Measurements from ENCODE around the gene ZFYVE28. TPM values are rescaled to one million over a fixed set of nuclear protein-coding genes. Genes with fewer than 3 reads are reported as not detected.

Gene ZFYVE28
- polyA plus RNA-seq, 1 of the 3 experiments (the other 2 are of a cell fraction), result 3.2 TPM

DNA sequence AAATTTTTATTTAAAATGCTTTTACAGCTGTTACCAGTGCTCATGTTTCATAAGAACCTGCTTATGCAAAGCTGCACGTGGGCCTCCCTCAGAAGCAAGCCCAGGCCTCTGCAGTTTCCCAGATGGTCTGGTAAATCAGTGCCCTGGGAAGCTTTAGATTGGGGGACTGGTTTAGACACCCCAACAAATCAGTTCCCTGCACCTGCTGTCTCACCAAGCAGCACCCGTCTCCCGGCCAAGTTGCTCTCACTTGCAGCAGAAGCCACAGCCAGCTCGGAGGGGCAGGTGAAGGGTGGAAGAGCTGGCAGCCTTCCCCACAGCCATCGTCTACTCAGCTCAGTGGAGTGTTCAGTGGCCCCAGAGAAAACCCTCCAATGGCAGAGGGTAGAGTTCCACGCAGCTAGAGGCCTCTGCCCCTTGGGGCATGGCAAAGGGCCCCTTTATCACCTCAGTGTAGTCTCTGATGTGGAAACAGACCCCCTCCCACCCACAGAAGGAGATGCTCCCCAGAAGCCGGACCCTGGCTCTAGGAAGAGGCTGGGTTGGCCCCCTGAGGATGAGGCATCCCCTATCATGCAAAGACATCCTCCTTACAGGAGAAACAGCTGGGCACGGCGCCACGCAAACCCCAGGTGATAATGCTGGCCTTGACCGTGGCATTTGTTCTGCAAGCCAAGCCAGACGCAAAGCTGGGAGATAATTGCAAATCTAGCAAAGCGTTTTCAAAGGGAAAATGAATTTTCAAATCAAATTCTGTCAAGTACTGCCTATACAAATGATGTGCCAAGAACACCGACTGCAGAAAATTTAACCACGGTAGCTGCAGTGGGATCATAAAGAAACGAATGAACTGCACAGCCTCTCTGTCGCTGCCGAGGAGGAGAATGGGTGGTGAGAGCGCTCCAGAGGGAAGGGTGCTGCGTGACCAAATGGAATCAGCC, 51.9 kb downstream of the ZFYVE28 start:
- Histone ChIP-seq H3K36me3 (replicated peaks in 1 of 2; ENCODE audit: control insufficient read depth in 1 of 2, insufficient read depth in 2 of 2, low read length in 1 of 2) (no peaks in the 10 kb centered on the region), H3F3A (replicated peaks; ENCODE audit: insufficient read depth) (no peaks in the 10 kb centered on the region), H3K4me1 (ENCODE audit: control insufficient read depth in 1 of 2, insufficient read depth in 2 of 2, low read depth in 1 of 2, low read length in 1 of 2) (peaks cover 0 to 56% of the 10 kb centered on the region in 2 experiments; a peak in 1 of 4 replicates), H3K27ac (ENCODE audit: low read depth in 2 of 2, low read length in 1 of 2) (peak overlapping the region in 1 of 2 experiments; percentile 48; a peak in 2 of 4 replicates), H3K79me2 (ENCODE audit: insufficient read depth) (no peaks in the 10 kb centered on the region), H3K9ac (no peak overlapping the region), H4K20me1 (ENCODE audit: insufficient read depth) (no peaks in the 10 kb centered on the region), H3K4me3 (ENCODE audit: low read depth in 2 of 2, low read length in 1 of 2) (no peak overlapping the region), H3K9me3 (no peaks in the 10 kb centered on the region), H3K27me3 (ENCODE audit: insufficient read depth) (no peaks in the 10 kb centered on the region), H3K4me2 (no peak overlapping the region), H2AFZ (ENCODE audit: low read depth) (no peak overlapping the region), H3K9me2 (no peaks in the 10 kb centered on the region)
- ChIA-PET CTCF (interaction anchor here (0.8 to 2.2 kb wide), 7 partner anchors 12 to 146 kb away, joined by 3 to 7 read pairs (median 4); no protein-coding TSS in a partner anchor), POLR2A (no interaction called here)
- DNase-seq, result no peak
- TF ChIP-seq GABPA (IDR thresholded peaks at IDR 0.05; ENCODE audit: low read depth) (no peak), EZH2phosphoT487 (IDR thresholded peaks at IDR 0.05; ENCODE audit: borderline replicate concordance, low read depth) (no peak), YY1 (IDR thresholded peaks at IDR 0.05; ENCODE audit: low read depth) (no peak), JUND (IDR thresholded peaks at IDR 0.05) (no peak)
- 65% methylated on average over 19 of the region's 20 CpGs for WGBS (ENCODE audit: low lambda C conversion rate)

DNA sequence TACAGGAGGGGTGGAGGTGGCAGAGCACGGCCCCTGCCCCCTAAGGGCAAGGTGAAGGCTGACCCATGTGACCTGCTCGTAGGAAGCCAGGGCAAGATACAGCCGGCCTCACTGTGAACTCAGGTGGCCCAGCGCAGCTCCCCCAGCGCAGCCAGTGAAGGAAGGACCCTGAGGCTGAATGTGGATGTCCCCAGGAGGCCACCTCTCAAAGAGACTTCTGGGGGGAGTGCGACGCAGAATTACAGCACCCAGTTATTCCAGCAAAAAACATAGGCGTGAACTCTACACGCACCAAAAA, 52.6 kb downstream of the ZFYVE28 start:
- no peaks in the 10 kb centered on the region for H3K9me2 ChIP-seq
- DNase-seq, result no peak
- ChIA-PET CTCF (interaction anchor here (0.8 to 2.2 kb wide), 3 partner anchors 11 to 146 kb away, joined by 3 to 7 read pairs (median 4); no protein-coding TSS in a partner anchor), POLR2A (no interaction called here)
- peak overlapping the region in 1 of 2 experiments; percentile 16; a peak in 1 of 4 replicates for H3K27ac ChIP-seq (ENCODE audit: low read depth in 2 of 2, low read length in 1 of 2)
- H3K9ac ChIP-seq, result no peak overlapping the region
- H3K9me3 ChIP-seq, result no peaks in the 10 kb centered on the region
- no peaks in the 10 kb centered on the region for H4K20me1 ChIP-seq (ENCODE audit: insufficient read depth)
- H3K79me2 ChIP-seq (ENCODE audit: insufficient read depth), result no peaks in the 10 kb centered on the region
- H3K4me3 ChIP-seq (ENCODE audit: low read depth in 2 of 2, low read length in 1 of 2), result no peak overlapping the region
- H3K4me2 ChIP-seq, result no peak overlapping the region
- H3K4me1 ChIP-seq (ENCODE audit: control insufficient read depth in 1 of 2, insufficient read depth in 2 of 2, low read depth in 1 of 2, low read length in 1 of 2), result peaks cover 0 to 58% of the 10 kb centered on the region in 2 experiments; a peak in 1 of 4 replicates
- no peaks in the 10 kb centered on the region for H3F3A ChIP-seq (replicated peaks; ENCODE audit: insufficient read depth)
- no peak overlapping the region for H2AFZ ChIP-seq (ENCODE audit: low read depth)
- WGBS (ENCODE audit: low lambda C conversion rate), result 72% methylated on average over 5 of the region's 9 CpGs
- H3K36me3 ChIP-seq (replicated peaks in 1 of 2; ENCODE audit: control insufficient read depth in 1 of 2, insufficient read depth in 2 of 2, low read length in 1 of 2), result no peaks in the 10 kb centered on the region
- no peaks in the 10 kb centered on the region for H3K27me3 ChIP-seq (ENCODE audit: insufficient read depth)
- TF ChIP-seq CTCF (IDR thresholded peaks at IDR 0.05) (no peak), EZH2phosphoT487 (IDR thresholded peaks at IDR 0.05; ENCODE audit: borderline replicate concordance, low read depth) (no peak), SMC3 (IDR thresholded peaks at IDR 0.05; ENCODE audit: low read depth, low read length) (no peak), RAD21 (IDR thresholded peaks at IDR 0.05; ENCODE audit: low read length) (no peak), RCOR1 (IDR thresholded peaks at IDR 0.05; ENCODE audit: low read length) (no peak), TEAD4 (IDR thresholded peaks at IDR 0.05; ENCODE audit: borderline replicate concordance, insufficient read depth) (no peak), TCF12 (IDR thresholded peaks at IDR 0.05) (no peak), GATA2 (CRISPR knock-in tag; IDR thresholded peaks at IDR 0.05) (no peak), NRF1 (IDR thresholded peaks at IDR 0.05; ENCODE audit: low read depth, low read length) (no peak), ELF1 (IDR thresholded peaks at IDR 0.05) (no peak), CHD2 (IDR thresholded peaks at IDR 0.05; ENCODE audit: low read length, partially characterized antibody) (no peak), TAF1 (IDR thresholded peaks at IDR 0.05; ENCODE audit: borderline replicate concordance, low read depth, low read length) (no peak), FOXM1 (IDR thresholded peaks at IDR 0.05; ENCODE audit: low read depth) (no peak), MXI1 (IDR thresholded peaks at IDR 0.05; ENCODE audit: low read depth, low read length) (no peak)
- TF ChIP-seq, protein P1, sequence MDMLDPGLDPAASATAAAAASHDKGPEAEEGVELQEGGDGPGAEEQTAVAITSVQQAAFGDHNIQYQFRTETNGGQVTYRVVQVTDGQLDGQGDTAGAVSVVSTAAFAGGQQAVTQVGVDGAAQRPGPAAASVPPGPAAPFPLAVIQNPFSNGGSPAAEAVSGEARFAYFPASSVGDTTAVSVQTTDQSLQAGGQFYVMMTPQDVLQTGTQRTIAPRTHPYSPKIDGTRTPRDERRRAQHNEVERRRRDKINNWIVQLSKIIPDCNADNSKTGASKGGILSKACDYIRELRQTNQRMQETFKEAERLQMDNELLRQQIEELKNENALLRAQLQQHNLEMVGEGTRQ (IDR thresholded peaks at IDR 0.05; ENCODE audit: borderline replicate concordance, low read depth, low read length), result no peak
- TF ChIP-seq, protein P2, sequence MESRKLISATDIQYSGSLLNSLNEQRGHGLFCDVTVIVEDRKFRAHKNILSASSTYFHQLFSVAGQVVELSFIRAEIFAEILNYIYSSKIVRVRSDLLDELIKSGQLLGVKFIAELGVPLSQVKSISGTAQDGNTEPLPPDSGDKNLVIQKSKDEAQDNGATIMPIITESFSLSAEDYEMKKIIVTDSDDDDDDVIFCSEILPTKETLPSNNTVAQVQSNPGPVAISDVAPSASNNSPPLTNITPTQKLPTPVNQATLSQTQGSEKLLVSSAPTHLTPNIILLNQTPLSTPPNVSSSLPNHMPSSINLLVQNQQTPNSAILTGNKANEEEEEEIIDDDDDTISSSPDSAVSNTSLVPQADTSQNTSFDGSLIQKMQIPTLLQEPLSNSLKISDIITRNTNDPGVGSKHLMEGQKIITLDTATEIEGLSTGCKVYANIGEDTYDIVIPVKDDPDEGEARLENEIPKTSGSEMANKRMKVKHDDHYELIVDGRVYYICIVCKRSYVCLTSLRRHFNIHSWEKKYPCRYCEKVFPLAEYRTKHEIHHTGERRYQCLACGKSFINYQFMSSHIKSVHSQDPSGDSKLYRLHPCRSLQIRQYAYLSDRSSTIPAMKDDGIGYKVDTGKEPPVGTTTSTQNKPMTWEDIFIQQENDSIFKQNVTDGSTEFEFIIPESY (IDR thresholded peaks at IDR 0.05; ENCODE audit: borderline replicate concordance, low read depth), result no peak
- TF ChIP-seq, protein P3, sequence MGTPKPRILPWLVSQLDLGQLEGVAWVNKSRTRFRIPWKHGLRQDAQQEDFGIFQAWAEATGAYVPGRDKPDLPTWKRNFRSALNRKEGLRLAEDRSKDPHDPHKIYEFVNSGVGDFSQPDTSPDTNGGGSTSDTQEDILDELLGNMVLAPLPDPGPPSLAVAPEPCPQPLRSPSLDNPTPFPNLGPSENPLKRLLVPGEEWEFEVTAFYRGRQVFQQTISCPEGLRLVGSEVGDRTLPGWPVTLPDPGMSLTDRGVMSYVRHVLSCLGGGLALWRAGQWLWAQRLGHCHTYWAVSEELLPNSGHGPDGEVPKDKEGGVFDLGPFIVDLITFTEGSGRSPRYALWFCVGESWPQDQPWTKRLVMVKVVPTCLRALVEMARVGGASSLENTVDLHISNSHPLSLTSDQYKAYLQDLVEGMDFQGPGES (IDR thresholded peaks at IDR 0.05; ENCODE audit: low read depth, low read length), result no peak
- TF ChIP-seq, protein P4, sequence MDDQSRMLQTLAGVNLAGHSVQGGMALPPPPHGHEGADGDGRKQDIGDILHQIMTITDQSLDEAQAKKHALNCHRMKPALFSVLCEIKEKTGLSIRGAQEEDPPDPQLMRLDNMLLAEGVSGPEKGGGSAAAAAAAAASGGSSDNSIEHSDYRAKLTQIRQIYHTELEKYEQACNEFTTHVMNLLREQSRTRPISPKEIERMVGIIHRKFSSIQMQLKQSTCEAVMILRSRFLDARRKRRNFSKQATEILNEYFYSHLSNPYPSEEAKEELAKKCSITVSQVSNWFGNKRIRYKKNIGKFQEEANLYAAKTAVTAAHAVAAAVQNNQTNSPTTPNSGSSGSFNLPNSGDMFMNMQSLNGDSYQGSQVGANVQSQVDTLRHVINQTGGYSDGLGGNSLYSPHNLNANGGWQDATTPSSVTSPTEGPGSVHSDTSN (IDR thresholded peaks at IDR 0.05), result no peak

All from SK-N-SH (cell line).